ENCODE results near the gene SLC23A1.
A peak's percentile ranks its signal among the peaks of the same experiment; 100 is the strongest.
"Not testable (repeated sequence)": the region's sequence is repeated elsewhere in the genome, so short reads cannot be mapped to it uniquely, and the experiment has no call there.

Gene SLC23A1

DNA sequence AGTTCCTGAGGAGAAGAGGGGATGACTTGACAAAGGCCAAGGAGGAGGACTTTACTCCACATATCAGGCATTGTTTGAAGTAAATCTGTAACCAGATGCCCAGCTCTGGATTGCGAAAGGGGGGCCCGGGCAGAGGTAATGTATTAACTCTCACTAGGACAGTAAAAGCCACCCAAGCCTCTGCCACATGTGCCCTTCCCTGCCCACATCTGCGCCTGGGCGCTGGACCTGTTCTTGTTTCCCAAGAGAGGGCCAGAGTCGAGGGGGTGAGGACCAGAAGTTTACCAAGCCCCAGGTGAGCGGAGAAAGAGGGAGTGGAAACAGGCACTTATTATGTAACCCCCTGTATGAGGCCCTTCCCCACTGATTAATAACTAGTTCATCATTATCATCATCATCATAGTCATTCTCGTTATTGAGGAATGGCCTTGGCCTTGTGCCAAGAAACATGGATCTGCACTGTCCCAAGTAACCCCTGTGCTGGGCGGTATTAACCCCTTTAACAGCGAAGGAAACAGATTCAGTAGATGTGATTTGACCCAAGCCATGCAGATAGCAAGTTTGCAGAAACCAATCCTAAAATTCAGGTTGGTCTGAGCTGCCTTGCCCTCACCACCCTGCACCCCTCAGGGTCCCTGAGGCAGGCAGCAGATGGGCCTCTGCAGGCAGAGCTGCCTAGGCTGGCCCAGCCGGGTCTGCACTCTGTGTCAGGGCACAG, at the start of gene SLC23A1:
SLC23A1 (minus strand) TSS at position 23 of the 718 bp plus-strand sequence. CDS start 44 bp downstream, outside the sequence.
- DNase-seq = no peak

DNA sequence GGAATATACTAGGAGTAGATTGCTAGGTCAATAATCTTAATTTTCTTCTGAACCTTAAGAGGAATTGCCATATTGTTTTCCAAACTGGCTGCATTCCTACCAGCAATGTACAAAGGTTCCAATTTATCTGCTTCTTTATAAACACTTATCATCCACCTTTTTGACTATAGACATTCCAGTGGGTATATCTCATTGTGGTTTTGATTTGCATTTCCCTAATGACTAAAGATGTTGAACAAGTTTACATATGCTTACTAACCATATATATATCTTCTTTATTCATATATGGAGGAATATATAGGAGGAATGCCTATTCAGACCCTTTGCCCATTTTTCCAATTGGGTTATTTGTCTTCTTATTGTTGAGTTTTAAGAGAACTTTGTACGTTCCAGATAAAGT, 48.6 kb upstream of the SLC23A1 start:
- no peak for DNase-seq

DNA sequence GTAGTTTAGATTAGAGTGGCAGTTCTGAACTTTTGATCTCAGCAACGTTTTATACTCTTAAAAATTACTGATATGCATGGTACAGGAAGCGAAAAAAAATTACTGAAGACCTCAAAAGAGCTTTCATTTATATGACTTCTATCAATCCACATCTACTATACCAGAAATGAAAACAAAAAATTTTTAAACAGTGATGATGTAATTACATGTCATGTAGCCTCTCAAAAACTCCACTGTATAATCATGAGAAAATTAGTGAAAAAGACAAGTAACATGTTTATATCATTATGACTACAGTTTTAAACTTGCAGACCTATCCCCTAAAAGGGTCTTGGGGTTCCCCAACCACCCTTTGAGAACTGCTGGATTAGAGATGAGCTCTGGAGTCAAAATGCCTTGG, 46.9 kb upstream of the SLC23A1 start:
- no peak for DNase-seq

DNA sequence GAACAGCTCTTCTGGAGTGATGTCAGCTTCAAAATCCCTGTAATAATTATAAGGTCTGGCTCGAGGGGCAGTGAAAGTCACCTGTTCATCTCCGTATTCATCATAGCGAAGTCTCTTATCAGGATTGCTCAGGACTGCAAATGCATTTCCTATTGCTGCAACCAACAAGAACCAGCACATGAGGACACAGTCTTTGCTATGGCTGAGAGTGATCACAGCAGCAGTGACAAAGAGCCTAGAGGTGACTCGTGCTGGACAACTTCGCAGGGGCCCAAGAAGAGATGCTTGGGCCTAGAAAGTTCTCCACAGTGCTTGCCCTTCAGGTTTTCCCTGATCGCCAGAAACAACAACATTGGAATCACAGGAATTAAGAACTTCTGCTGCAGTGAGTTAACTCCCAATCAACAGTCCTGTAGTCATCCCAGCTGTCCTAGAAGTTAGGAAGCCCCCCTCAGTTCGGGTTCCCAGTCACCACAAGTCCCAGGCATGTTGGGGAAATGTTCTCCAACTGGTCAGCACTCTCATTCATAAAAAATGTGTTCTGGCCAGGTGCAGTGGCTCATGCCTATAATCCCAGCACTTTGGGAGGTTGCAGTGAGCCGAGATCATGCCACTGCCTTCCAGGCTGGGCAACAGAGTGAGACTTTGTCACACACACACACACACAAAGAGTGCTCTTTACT, 43.2 kb upstream of the SLC23A1 start:
- DNase-seq = no peak

DNA sequence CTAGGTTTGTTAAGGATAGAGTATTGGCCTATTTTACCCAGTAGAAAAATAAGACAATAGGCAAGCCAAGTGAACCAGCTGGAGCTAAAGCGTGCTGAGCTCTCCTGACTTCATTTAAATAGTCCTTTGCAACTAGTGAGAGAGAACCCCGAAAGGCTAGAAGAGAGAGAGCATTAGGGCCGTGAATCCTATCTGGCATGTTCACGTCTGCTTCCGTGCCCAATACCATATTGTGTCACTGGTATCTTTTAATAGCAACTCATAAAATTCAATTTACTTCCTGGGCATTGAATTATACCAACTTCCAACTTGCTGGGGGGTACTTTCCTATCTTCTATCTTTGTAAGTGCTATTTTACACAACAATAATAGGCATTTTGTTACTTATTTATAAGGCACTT, 42.4 kb upstream of the SLC23A1 start:
- DNase-seq = no peak

DNA sequence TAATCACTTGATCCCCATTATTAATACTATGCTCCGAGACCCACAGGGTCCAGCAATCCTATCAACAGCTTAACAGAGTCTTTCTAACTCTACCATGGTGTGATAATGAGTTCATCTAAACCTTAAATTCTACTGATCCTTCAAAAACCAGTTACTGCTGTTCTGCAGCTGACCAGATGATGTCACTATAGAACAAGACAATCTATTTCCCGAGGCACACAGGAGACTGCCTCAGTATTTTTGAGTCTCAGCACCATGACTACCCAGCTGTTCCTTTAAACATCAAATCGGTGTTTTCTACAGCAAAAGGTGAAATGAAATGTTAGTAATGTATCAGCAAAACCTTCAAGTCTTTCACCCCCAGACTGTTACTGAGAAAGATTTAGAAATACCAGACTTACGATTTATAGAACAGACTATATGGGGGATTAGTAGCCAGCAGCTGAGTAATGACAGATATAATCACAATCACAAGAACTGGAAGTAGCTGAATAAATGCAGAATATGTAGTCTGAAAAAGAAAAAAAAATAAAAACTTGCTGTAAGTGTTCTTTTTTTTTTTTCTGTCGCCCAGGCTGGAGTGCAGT, 39.3 kb upstream of the SLC23A1 start:
- peak; percentile 73 to 88 for DNase-seq

DNA sequence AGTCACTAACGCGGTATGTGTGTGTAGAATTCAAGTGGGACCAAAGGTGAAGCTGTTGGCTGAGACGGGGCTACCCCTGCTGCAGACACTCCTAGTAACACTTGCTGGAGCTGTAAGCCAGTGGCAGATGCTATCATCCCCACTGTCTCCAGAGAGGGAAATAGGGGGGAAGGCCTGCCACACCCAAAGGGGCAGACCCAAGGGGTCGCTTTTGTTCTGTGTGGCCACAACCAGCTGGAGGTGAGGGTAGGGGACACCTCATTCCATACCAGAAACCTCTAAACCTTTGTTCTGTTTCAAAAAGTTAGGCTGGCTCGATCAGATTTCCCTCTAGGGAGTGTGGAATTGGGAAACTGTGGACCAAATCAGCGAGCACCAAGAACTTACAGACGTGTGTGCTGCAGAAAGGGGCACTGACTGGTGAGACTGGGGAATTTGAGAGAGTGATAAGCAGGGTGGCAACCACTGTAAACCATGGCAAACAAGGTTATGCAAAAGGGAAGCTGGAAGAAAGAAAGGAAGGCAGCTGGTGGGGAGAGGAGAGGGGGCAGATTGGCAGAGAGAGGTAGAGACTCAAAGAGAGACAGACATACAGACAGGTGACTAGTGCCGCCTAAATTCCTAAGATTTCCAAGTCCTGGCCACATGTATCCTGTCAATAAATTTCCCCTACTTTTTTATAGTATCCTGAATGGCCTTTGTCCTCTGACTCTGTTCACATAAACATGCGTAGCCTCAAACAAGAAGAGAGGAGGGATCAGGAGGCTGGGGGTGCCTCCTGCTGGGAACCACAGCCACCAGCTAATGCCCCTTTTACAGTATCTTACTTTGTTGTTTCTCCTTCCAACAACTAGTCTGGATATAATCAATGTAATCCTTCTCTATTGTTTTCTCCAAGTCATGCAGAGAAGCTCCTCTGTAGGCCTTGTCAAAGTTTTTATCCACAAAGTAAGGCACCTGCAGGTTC, 36.4 kb upstream of the SLC23A1 start:
- no peak for DNase-seq

DNA sequence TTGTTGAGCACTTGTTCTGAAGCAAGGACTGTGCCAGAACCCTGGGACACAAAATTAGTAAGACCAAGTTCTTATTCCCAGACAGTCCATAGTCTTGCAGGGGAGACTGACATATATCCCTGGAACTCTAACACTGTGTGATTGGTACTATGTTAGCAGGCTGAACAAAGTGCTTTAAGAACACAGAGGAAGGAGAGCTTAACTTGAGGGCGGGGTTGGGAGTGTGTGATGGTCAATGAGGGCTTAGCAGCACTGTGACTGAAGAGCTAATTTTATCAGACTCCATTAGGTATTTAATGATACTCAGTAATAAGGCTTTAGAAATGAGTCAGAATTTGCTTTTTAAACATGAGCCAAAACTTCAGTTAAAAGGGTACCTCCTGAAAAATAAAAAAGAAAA, 35.7 kb upstream of the SLC23A1 start:
- DNase-seq = no peak

DNA sequence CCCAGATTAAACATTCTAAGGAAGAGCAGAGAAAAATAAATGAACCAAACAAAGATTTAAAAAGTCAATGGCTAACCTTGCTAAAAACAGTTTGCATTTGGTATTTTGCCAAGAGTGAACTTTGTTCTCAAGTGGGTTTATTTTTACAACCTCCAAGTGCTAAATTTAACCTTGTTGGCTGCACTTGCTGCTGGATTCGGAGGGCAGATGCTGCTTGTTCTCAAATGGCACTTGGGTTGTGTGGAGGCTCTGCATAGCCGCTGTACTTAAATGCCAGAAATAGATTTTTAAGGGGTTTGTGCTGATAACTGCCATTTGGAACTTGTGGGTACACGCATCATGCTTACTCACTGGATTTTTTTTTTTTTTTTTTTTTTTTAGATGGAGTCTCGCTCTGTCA, 34.1 kb upstream of the SLC23A1 start:
- no peak for DNase-seq

DNA sequence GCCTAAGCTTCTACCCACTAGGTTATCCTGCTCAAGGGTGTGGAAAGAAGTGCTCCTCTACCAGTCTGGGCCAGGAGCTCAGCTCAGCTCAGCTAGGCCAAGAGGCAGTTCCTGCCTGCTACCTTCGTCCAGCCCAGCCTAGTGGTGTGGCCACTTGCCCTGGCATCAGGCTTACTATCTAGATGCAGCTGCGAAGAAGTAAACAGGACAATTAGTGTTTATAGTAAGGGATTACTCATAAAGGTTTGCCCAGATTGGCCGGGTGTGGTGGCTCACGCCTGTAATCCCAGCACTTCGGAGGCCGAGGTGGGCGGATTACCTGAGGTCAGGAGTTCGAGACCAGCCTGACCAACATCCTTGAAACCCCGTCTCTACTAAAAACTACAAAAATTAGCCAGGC, 33.6 kb upstream of the SLC23A1 start:
- no peak for DNase-seq

DNA sequence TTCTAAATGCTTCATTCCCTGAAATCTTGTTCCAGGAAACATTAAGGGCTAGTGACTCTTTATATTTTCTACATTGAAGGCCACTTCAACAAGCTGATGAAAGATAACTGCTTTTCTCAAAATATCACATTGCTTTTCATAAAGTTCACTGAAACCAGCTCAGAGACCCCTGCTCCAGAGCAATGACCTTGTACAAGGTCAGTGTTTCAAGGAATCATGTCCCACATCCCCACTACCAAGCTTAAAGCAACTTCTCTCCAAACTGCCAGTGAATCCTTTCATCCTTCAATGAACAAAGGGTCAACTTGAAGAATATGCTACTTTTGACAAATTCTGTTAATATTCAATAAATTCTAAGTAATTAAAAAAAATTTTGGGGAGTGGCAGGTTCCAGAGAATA, 32.8 kb upstream of the SLC23A1 start:
- DNase-seq = no peak

DNA sequence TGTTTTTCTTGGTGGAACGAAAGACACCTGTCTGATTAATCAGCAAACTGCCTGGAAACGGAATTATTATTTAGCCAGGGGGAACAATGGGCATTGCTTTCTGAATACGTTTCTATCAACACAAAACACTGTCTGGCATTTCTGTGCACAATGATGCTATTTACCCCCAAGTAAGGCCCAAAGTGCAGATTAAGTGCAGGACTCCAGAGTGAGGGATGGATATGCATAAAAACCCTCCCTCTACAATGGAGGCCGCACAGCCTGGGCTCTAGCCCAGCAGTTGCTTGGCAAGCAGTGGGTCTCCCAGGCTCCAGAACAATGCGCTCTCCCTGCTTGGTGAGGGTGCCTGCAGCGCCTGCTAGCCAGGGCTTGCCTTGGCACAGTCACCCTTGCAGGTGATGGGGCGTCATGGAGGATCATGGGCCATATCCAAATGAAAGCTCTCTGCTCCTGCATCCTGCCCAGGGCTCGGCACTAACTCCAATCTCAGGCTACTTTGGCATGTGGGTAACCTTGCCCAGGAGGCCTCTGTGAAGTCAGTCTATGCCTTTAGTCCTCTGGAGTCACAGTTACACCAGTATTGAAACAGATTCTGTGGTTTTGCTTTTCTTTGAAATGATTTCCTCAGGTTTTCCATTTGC, 32.2 kb upstream of the SLC23A1 start:
- no peak for DNase-seq

DNA sequence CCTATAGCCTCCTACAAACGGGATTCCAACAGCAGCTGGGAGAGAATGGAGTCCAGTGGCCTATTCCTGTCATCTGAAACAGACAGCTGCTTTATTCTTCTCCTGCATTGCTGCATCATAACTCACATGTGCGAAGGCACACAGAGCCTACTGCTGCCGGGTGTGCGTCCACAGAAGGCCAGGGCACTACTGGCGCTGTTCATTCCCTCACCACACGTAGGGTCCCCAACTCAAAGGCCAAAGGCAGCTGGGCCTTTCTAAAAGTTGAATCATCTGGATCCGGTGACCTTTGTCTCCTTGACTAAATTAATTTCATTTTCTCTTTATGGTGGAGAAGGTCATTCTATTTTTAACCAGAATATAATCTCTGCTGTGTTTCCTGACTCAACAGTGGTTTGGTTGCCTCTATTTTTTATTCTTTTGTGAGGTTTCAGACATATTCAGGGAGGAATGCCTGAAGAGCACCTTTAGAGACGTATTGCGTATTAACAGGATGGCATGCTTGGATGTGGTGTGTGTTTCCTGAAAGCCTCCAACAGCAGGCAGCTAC, 31.6 kb upstream of the SLC23A1 start:
- DNase-seq = peak in 1 of 2 donors; percentile 14

DNA sequence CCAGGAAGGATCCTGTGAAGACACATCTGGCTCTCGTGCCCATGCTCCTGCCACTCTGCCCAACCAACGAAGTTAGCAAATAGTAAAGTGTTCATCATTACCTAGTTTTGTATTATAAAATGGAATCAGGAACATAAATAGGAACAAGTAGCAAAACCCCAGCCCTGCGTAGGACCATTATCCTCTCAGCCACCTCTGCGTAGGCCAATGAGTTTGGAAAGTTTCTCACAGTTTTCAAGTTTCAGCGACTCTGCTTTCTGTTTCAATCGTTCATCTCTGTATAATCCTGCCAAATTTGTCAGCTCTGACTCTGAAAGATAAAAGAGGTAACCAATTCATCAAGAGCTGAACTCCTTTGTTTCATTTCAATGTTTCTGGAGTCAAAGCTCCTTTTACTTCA, 30.9 kb upstream of the SLC23A1 start:
- DNase-seq = no peak

DNA sequence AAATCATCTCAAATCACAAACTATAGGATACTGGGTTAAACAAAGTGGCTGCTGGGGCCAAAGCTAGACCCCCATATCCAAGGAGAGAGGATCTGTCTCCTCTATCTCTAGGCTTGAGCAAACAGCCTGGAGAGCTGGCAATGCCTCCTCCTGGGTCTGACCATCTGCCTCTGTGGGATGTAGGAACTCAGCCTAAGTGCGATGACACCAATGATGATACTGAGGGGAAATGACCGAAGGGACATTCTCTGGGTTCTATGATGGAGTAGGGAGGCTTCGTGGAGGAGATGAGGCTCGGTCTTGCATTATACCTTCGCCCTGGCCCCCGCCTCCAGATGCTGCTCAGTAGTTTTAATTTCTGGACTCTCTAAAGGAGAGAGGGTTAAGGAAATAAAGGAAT, 30.1 kb upstream of the SLC23A1 start:
- DNase-seq = no peak

DNA sequence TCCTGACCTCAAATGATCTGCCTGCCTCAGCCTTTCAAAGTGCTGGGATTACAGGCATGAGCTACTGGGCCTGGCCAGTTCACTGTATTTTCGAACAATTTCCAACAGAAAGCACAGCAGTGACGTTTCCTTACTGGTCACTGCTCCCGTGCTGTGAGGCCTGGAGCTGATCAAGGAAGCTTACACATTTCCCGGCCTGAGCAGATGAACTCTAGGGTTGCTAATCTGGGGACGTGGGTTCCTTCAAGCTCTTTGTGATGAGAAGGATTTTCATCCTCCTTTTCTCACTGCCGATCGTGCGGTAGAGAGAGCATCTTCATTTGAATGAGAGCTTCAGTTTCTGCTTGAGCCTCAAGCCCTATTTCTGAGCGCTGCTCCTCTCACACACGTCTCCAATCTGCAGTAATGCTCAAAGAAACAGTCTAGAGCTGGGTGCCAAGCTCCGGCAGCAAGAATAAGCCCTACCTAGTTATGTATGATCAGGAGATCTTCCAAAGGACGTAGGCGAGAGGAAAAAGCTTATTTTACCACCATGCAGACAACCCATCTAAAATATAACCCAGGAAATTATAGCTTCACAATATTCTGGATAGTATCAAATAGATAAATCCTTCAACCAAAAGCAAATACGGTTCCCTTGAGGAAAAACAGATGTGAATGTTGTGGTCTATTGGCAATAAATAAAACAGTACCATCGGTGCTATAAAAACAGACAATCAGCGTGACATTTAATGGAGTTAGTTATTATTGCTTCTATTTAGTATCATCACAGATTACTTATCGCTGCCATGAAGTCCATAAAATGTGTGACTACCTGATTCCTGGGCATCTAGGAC, 28.1 kb upstream of the SLC23A1 start:
- no peak for DNase-seq

DNA sequence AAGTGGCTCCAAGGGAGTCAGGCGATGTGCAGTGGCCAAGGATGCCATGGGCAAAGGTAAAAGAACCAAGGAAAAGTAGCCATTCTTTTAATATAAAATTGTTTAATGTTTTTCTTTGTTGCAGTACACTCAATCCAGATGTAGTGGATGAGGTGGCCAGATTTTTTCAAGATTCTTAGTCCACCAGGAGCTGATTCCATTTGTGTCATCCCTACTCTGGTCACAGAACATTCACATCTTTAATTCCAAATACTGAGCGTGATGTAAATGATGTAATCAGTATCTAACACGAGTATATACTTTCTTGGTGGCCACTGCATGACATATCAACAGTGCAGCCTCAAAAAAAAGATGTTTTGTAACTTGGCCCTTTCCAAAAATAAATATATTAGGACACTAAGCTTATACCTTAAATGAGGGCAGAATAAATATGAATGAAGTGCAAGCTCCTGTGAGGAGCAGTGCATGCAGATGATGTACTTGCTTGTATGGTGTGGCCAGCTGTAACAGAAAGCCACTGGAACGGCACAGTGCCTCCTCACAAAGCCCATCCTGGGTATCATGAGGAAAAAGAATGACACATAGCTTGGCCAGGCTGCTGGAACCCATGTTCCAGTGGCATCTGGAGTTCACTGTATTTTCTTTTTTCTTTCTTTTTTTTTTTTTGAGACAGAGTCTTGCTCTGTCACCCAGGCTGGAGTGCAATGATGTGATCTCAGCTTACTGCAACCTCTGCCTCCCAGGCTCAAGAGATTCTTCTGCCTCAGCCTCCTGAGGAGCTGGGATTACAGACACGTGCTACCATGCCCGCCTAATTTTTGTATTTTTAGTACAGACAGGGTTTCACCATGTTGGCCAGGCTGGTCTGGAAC, 27.3 kb upstream of the SLC23A1 start:
- no peak for DNase-seq

DNA sequence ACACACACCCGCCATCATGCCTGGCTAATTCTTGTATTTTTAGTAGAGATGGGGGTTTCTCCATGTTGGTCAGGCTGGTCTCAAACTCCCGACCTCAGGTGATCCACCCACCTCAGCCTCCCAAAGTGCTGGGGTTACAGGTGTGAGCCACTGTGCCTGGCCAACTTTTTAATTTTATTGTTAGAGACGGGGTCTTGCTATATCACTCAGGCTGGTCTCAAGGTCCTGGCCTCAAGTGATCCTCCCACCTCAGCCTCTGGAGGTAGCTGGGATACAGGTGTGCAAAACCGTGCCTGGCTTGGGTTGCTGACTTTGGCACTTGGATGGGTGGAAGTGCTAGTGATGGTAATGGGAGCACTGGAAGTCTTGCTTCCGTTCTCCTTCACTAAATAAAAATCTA, 26.0 kb upstream of the SLC23A1 start:
- DNase-seq = not testable (repeated sequence)

DNA sequence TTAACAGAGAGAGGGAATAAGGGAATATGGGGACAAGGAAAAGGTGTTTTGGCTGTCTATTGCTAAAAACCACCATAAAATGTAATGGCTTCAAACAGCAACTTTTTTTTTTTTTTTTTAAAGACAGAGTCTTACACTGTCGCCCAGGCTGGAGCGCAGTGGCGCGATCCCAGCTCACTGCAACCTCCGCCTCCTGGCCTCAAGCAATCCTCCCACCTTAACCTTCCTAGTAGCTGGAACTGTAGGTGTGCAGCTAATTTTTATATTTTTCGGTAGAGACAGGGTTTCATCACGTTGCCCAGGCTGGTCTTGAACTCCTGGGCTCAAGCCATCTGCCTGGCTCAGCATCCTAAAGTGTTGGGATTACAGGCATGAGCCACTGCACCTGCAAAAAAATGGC, 25.1 kb upstream of the SLC23A1 start:
- DNase-seq = no peak

DNA sequence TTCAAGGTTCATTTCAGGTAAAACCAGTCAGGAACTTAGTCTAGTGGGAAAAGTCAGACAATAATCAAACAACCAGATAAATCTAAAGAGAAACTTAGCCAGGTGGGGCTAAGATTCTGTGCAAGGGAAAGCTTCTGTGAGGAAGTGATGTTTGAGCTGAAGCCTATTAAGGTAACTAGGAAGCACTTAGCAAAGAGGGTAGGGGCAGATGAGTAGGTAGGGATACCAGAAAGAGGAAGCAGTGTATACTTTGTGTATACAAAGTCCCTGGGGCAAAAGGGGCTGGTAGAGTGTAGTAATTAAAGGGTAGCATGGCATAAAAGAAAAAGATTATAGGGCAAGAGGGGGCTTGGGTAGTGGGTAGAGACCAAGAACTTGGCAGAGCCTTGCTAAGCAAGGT, 24.4 kb upstream of the SLC23A1 start:
- no peak for DNase-seq
